Endothelial cell (in vitro differentiated cells): ENCODE data around the gene OLIG3. TPM values are rescaled to one million over a fixed set of nuclear protein-coding genes. Genes with fewer than 3 reads are reported as not detected.

ENCODE experiments used
- DNase-seq: peaks from one replicate; pipeline ENCODE4 v3.0.0; 2021; ENCODE audit warnings: low spot score
- H3K27ac Mint-ChIP-seq: one replicate; pipeline ENCODE4 v1.8.0; 2021; ENCODE audit warnings: mixed read lengths, inconsistent platforms; ENCODE audit not compliant: unreplicated experiment
- H3K27me3 Mint-ChIP-seq: one replicate; pipeline ENCODE4 v1.8.0; 2021; ENCODE audit warnings: mild to moderate bottlenecking, moderate library complexity, mixed read lengths, inconsistent platforms; ENCODE audit not compliant: unreplicated experiment
- H3K36me3 Mint-ChIP-seq: one replicate; pipeline ENCODE4 v1.8.0; 2021; ENCODE audit warnings: mild to moderate bottlenecking, low read depth, mixed read lengths, inconsistent platforms; ENCODE audit not compliant: unreplicated experiment
- H3K4me1 Mint-ChIP-seq: one replicate; pipeline ENCODE4 v1.8.0; 2021; ENCODE audit warnings: mild to moderate bottlenecking, mixed read lengths, inconsistent platforms; ENCODE audit not compliant: unreplicated experiment
- H3K4me3 Mint-ChIP-seq: one replicate; pipeline ENCODE4 v1.8.0; 2021; ENCODE audit warnings: mild to moderate bottlenecking, mixed read lengths, inconsistent platforms; ENCODE audit not compliant: unreplicated experiment
- H3K9me3 Mint-ChIP-seq: one replicate; pipeline ENCODE4 v1.8.0; 2021; ENCODE audit warnings: mixed read lengths, inconsistent platforms; ENCODE audit not compliant: unreplicated experiment
- total RNA-seq: library from RNA; stranded (reverse); fragmentation: NEBNext Ultra II Directional; extraction: Animal tissue kit (Norgen Biotek cat#: 25700); gene quantifications from one replicate; pipeline ENCODE4 v1.2.1, GENCODE V29; 2021; ENCODE audit not compliant: unreplicated experiment
- TF ChIP-seq, protein P1 (sequence below): fragments of 200-600 bp; sonication (generic); IDR thresholded peaks from one replicate; pipeline ENCODE4 v1.5.0; 2021; ENCODE audit warnings: antibody characterized with exemption; ENCODE audit not compliant: unreplicated experiment

Gene OLIG3
- total RNA-seq, 1 donor from 2014 or later = not detected

GRCh38 chr6:137467211-137467610 lies 27.0 kb downstream of the OLIG3 start:
- H3K9me3 Mint-ChIP-seq = no peaks in the 10 kb centered on the region
- H3K27me3 Mint-ChIP-seq = peaks cover 4% of the 10 kb centered on the region
- H3K36me3 Mint-ChIP-seq = no peaks in the 10 kb centered on the region
- DNase-seq = no peak
- H3K4me1 Mint-ChIP-seq = peaks cover 17% of the 10 kb centered on the region
- H3K4me3 Mint-ChIP-seq = no peak overlapping the region
- H3K27ac Mint-ChIP-seq = no peak overlapping the region
- TF ChIP-seq, protein P1, sequence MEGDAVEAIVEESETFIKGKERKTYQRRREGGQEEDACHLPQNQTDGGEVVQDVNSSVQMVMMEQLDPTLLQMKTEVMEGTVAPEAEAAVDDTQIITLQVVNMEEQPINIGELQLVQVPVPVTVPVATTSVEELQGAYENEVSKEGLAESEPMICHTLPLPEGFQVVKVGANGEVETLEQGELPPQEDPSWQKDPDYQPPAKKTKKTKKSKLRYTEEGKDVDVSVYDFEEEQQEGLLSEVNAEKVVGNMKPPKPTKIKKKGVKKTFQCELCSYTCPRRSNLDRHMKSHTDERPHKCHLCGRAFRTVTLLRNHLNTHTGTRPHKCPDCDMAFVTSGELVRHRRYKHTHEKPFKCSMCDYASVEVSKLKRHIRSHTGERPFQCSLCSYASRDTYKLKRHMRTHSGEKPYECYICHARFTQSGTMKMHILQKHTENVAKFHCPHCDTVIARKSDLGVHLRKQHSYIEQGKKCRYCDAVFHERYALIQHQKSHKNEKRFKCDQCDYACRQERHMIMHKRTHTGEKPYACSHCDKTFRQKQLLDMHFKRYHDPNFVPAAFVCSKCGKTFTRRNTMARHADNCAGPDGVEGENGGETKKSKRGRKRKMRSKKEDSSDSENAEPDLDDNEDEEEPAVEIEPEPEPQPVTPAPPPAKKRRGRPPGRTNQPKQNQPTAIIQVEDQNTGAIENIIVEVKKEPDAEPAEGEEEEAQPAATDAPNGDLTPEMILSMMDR = no peak

DNA sequence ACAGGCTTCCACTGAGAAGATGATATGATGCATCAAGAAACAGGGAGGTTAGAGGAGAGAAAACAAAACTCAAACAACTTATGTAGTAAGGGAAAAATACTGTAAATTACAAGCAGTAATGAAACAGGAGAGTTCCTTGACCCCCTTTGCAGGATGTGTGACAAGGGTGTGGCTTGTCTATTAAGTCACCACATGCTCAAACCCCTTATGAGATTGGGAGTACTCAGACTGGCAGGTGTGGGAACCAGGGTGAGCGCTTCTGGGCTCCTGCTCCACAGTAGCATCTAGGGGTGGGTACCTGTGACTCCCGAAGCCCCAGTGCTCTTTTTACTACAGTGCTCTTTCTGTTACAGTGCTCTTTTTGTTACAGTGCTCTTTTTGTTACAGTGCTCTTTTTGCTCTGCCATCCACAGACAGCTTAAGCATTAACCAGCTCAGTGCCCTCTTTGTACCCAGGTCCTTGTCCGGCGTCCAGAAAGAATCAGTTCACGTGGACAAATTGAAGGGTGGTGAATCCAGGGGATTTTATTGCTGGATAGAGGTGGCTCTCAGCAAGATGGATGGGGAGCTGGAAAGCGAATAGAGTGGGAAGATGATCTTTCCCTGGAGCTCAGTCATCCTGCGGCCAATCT lies 28.7 kb downstream of the OLIG3 start:
- Mint-ChIP-seq H3K27me3 (peaks cover 4% of the 10 kb centered on the region), H3K4me3 (no peak overlapping the region), H3K36me3 (no peaks in the 10 kb centered on the region), H3K9me3 (no peaks in the 10 kb centered on the region), H3K4me1 (peaks cover 7% of the 10 kb centered on the region), H3K27ac (no peak overlapping the region)
- no peak for DNase-seq
- TF ChIP-seq, protein P1 = no peak

DNA sequence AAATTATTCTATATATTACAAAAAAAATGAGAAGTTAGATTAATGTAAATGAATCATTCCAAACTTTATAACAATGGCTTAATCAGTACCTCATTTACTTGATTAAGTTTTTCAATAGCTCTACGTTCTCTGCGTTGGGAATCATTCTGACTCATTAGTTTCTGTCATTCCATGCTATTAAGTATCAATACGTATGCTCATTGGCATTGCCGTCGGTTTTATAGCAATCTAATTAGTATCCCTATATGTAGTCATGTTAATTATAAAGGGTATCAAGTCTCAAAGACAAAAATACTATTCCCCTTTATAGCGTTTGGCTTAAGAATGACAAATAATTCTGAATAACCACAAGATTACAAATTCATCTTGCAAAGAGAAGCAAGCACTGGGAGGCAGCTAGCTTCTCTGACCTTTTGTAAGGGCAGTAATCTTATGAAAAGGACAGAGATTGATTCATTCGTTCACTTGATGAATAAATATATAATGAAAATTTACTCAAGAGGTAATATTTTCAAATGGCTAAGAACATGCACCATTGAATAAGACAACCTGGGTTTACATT lies 41.8 kb downstream of the OLIG3 start:
- Mint-ChIP-seq H3K27me3 (no peaks in the 10 kb centered on the region), H3K9me3 (no peaks in the 10 kb centered on the region), H3K4me1 (peaks cover 4% of the 10 kb centered on the region), H3K4me3 (no peak overlapping the region), H3K27ac (no peak overlapping the region), H3K36me3 (no peaks in the 10 kb centered on the region)
- TF ChIP-seq, protein P1 = no peak
- DNase-seq = no peak

DNA sequence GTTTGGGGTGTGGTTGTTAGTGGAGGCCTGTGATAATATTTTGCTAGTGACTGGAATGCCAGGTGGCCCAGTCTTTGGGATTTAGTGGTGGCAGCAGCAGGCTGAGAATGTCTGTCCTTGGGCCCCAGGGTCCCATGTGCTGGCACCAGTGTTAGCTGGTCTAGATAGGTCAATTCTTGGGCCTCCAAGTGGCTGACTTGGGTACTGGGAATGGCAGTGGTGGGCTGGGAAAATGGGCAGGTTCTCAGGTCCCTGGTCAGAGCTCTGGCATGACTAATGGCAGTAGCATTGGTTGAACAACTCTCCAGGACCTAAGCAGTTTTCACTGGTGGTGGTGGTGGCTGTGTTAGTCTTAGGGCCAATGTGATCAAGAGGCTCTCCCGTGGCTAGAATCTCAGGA lies 50.3 kb downstream of the OLIG3 start:
- H3K27ac Mint-ChIP-seq = no peak overlapping the region
- H3K36me3 Mint-ChIP-seq = no peaks in the 10 kb centered on the region
- H3K9me3 Mint-ChIP-seq = no peaks in the 10 kb centered on the region
- no peak overlapping the region for H3K4me3 Mint-ChIP-seq
- H3K4me1 Mint-ChIP-seq = peaks cover 4% of the 10 kb centered on the region
- peaks cover 2% of the 10 kb centered on the region for H3K27me3 Mint-ChIP-seq
- TF ChIP-seq, protein P1 = no peak
- DNase-seq = no peak
